Omental fat pad (tissue), 4 donors: Measurements from ENCODE around the gene MMP10. TPM values are rescaled to one million over a fixed set of nuclear protein-coding genes. Genes with fewer than 3 reads are reported as not detected.

Experiments
- ATAC-seq: fragments of 150-250 bp; one replicate; pipeline ENCODE4 v1.9.1; 2016; ENCODE audit warnings: mild to moderate bottlenecking, moderate library complexity; ENCODE audit not compliant: low FRiP score
- DNase-seq: peaks from one replicate; pipeline ENCODE4 v3.0.0-alpha.2; 2019; ENCODE audit warnings: low spot score
- total RNA-seq, 4 donors: library from RNA; depleted of rRNA; stranded (reverse); fragments of >200 nt; gene quantifications; one replicate each; pipeline ENCODE4 v1.1.0, GENCODE V29; 2016
- TF ChIP-seq, protein P1 (sequence below), 3 donors: fragments of 450-650 bp; IDR thresholded peaks; one replicate each; pipeline ENCODE4 v1.5.1; 2016 to 2017; ENCODE audit warnings: antibody characterized with exemption in 3 of 3, mild to moderate bottlenecking in 3 of 3, moderate library complexity in 2 of 3

The MMP10 gene
- total RNA-seq, 4 donors from 2014 or later: not detected

DNA sequence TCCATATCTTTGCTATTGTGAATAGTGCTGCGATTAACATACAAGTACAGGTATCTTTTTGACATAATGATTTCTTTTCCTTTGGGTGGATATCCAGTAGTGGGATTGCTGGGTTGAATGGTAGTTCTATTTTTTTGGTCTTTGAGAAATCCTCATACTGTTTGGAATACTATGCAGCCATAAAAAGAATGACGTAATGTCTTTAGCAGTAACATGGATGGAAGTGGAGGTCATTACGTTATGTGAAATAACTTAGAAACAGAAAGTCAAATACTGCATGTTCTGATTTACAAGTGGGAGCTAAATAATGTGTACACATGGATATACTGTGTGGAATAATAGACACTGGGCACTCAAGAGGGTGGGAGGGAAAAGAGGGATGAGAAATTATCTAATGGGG, 4.0 kb upstream of the MMP10 start:
- TF ChIP-seq, protein P1, sequence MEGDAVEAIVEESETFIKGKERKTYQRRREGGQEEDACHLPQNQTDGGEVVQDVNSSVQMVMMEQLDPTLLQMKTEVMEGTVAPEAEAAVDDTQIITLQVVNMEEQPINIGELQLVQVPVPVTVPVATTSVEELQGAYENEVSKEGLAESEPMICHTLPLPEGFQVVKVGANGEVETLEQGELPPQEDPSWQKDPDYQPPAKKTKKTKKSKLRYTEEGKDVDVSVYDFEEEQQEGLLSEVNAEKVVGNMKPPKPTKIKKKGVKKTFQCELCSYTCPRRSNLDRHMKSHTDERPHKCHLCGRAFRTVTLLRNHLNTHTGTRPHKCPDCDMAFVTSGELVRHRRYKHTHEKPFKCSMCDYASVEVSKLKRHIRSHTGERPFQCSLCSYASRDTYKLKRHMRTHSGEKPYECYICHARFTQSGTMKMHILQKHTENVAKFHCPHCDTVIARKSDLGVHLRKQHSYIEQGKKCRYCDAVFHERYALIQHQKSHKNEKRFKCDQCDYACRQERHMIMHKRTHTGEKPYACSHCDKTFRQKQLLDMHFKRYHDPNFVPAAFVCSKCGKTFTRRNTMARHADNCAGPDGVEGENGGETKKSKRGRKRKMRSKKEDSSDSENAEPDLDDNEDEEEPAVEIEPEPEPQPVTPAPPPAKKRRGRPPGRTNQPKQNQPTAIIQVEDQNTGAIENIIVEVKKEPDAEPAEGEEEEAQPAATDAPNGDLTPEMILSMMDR (IDR thresholded peaks at IDR 0.05): no peak
- no peak for ATAC-seq
- no peak for DNase-seq

DNA sequence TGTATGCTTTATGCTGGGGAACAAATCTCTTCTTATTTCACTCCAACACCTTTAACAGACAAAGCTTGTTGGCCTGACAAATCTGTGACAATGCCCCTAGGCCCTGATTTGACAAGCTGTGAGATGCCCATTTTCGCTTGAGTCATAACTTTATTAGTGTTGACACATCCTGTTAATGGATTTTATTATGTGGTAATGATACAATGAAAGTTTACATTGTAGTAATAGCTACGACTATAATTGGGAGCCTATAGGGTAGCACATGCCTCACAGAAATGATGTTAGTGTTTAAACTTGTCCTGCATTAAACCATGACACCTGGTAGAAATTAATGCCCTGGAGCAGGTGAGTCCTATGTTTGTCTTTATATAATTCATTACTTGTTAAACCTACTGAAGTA, 3.3 kb upstream of the MMP10 start:
- ATAC-seq (no peak), DNase-seq (no peak)
- TF ChIP-seq, protein P1 (IDR thresholded peaks at IDR 0.05): no peak

DNA sequence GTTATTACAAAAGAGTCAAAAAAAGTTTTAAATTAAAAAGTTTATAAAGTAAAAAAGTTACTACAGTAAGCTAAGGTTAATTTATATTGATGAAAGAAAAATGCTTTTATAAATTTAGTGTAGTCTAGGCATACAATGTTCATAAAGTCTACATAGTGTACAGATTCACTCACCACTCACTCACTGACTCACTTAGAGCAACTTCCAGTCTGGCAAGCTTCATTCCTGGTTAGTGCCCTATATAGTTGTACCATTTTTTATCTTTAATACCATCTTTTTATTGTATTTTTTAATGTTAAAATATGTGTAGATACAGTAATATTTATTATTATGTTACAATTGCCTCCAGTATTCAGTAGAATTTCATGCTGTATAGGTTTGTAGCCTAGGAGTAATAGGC, 2.6 kb upstream of the MMP10 start:
- TF ChIP-seq, protein P1 (IDR thresholded peaks at IDR 0.05): no peak
- DNase-seq (no peak), ATAC-seq (no peak)

DNA sequence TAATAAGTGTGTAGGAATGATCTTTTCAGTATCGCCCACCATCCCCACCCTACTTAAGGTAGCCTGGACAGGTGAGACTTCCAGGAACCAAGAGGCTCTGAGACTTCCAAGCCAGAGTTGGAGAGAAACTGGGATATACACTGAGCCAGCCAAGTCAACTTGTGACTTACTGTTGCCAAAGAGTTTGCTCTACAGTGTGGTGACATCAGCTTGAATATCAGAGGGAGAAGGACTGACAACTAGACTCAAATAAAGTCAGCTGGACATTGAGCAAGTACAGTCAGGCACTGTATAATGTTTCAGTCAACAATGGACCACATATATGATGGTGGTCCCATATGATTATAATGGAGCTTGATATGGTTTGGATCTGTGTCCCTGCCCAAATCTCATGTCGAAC, 1.2 kb upstream of the MMP10 start:
- ATAC-seq: no peak

DNA sequence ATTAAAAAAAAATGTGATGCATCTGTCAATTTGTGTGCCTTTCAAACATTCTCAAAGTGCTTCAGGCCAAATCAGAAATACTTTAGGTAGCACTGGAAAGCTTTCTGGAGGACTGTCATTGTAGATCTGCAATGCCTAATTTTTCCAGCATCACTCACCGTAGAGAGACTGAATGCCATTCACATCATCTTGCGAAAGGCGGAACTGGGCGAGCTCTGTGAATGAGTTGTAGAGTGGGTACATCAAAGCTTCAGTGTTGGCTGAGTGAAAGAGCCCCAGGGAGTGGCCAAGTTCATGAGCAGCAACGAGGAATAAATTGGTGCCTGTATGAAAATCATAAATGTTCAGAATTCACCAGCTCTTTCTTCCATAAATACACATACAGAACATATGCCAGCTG, 4.0 kb downstream of the MMP10 start:
- ATAC-seq (no peak), DNase-seq (no peak)
- TF ChIP-seq, protein P1 (IDR thresholded peaks at IDR 0.05): no peak

More for the DNA sequence above, 1.2 kb upstream of the MMP10 start:
- TF ChIP-seq, protein P1 (IDR thresholded peaks at IDR 0.05): no peak
- no peak for DNase-seq

DNA sequence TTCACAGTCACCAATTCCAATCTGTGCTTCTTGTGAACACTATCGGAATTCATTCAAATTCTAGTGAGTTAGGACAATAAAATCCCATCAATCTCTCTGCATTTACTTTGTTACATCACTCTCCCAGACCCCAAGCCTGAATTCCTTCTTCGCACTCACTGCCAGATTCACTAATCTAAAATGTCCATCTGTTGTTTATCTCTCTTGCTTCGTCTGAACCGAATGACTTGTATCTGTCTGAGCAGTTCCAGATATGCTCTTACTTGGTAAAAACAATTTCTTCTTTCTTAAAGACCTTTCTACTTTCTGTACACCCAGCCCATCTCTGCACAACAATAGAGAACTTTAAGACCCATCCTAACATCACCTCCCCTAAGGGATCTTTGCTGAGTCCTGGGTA, 7.0 kb downstream of the MMP10 start:
- DNase-seq: no peak
- no peak for ATAC-seq
- TF ChIP-seq, protein P1 (IDR thresholded peaks at IDR 0.05): no peak

DNA sequence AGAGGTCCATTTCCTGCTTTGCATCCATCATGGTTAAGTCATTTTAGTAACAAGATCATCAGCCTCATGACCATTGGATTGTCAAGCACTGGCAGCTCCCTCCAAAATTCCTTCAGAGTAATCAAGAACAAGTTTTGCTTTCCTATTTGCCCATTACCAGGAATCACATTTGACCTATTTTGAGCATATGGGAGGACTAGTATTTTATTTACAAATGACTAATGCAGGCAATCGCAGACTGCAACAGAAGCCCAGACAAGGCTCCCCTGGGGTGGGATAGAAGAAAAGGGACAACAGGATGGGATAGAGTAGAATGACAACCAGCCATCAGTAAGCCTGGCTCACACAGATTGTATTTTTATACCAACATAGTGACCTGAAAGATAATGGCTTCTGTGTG, 9.1 kb downstream of the MMP10 start:
- DNase-seq: no peak
- ATAC-seq: no peak
- TF ChIP-seq, protein P1 (IDR thresholded peaks at IDR 0.05): no peak
